MM.1S (cell line): Measurements from ENCODE around the gene TET1.

Experiments used
- DNase-seq: peaks from one replicate; pipeline ENCODE4 v3.0.0-alpha.2; 2015
- H2AFZ ChIP-seq: fragments of 300-600 bp; sonication (generic); 2 replicates; pipeline ENCODE4 v1.6.0; 2016; ENCODE audit warnings: antibody characterized with exemption, low read length
- H3F3A ChIP-seq: fragments of 300-600 bp; sonication (generic); 2 replicates; pipeline ENCODE4 v1.6.1; 2016; ENCODE audit warnings: mild to moderate bottlenecking, antibody characterized with exemption, low read length, moderate library complexity, mixed read lengths; ENCODE audit not compliant: insufficient read depth
- H3K27ac ChIP-seq: fragments of 300-600 bp; sonication (generic); 2 replicates; pipeline ENCODE4 v1.5.1; 2016; ENCODE audit warnings: mild to moderate bottlenecking, low read length
- H3K27me3 ChIP-seq: fragments of 300-600 bp; sonication (generic); replicated peaks from 2 replicates; pipeline ENCODE4 v1.6.0; 2016; ENCODE audit warnings: low read length; ENCODE audit not compliant: insufficient read depth
- H3K36me3 ChIP-seq: fragments of 300-600 bp; sonication (generic); replicated peaks from 2 replicates; pipeline ENCODE4 v1.6.1; 2016; ENCODE audit warnings: mild to moderate bottlenecking, low read length, mixed read lengths; ENCODE audit not compliant: insufficient read depth
- H3K4me1 ChIP-seq: fragments of 300-600 bp; sonication (generic); 2 replicates; pipeline ENCODE4 v1.6.1; 2016; ENCODE audit warnings: low read length, mixed read lengths
- H3K4me2 ChIP-seq: fragments of 300-600 bp; sonication (generic); 2 replicates; pipeline ENCODE4 v1.6.0; 2016; ENCODE audit warnings: low read depth, low read length
- H3K4me3 ChIP-seq: fragments of 300-600 bp; sonication (generic); 2 replicates; pipeline ENCODE4 v1.5.1; 2016; ENCODE audit warnings: low read length, mixed read lengths
- H3K79me2 ChIP-seq: fragments of 300-600 bp; sonication (generic); 2 replicates; pipeline ENCODE4 v1.6.1; 2016; ENCODE audit warnings: mixed run types, low read length, mixed read lengths
- H3K9ac ChIP-seq: fragments of 300-600 bp; sonication (generic); 2 replicates; pipeline ENCODE4 v1.6.1; 2016; ENCODE audit warnings: low read length, mixed read lengths
- H3K9me2 ChIP-seq: fragments of 300-600 bp; sonication (generic); replicated peaks from 2 replicates; pipeline ENCODE4 v1.6.1; 2016; ENCODE audit warnings: mild to moderate bottlenecking, low read length, mixed read lengths; ENCODE audit not compliant: insufficient read depth
- H3K9me3 ChIP-seq: fragments of 300-600 bp; sonication (generic); replicated peaks from 2 replicates; pipeline ENCODE4 v1.6.1; 2016; ENCODE audit warnings: mild to moderate bottlenecking, low read length, mixed read lengths; ENCODE audit not compliant: insufficient read depth
- H4K20me1 ChIP-seq: fragments of 300-600 bp; sonication (generic); 2 replicates; pipeline ENCODE4 v1.6.1; 2016; ENCODE audit warnings: mild to moderate bottlenecking, low read length, moderate library complexity, mixed read lengths; ENCODE audit not compliant: insufficient read depth
- EZH2 ChIP-seq: fragments of 300-600 bp; sonication (generic); optimal IDR thresholded peaks from 2 replicates; pipeline ENCODE3; 2017; ENCODE audit warnings: low read depth, mild to moderate bottlenecking, antibody characterized with exemption, low read length, mixed read lengths
- EZH2phosphoT487 ChIP-seq: fragments of 300-600 bp; sonication (generic); IDR thresholded peaks from 2 replicates; pipeline ENCODE4 v1.6.1; 2018; ENCODE audit warnings: antibody characterized with exemption, low read length
- TF ChIP-seq, protein P1 (sequence below): fragments of 300-600 bp; sonication (generic); IDR thresholded peaks from 2 replicates; pipeline ENCODE4 v1.5.1; 2016; ENCODE audit warnings: antibody characterized with exemption, low read length, mixed read lengths

The TET1 gene

DNA sequence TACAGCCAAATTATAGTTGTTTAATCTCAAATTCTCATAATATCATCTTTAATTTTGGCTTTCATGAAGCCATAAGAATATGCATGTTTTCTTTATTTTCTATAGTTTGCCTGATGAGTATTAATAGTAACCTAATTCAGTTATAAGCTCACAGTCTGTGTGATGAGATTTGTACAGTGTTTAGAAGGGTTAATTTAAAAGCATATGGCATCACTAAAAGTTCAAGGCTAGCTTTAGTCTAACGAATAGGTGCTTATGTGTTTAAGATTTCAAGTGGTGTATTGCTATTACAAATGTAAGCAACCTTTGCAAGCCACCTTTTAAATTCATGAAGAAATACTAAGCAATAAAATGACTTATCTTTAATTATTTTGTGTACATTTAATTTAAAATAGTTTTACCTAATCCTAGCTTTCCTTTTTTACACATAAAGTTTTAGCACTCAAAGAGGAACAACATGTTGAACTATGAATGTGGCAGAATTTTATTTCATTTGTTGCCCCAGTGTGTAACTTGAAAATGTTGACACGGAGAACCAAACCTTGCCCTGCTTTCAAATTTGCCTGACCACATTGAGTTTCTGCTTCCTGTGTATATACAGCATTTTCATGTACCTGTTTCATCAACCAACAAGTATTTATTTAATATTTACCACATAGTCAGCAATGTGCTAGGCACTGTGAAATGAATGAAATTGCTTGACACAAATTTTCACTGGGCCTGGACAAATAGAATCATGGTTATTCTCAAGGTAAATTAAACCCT is 41.5 kb downstream of the TET1 start:
- Histone ChIP-seq H2AFZ (no peak overlapping the region), H4K20me1 (no peaks in the 10 kb centered on the region), H3K27me3 (no peaks in the 10 kb centered on the region), H3K4me1 (peaks cover 23% of the 10 kb centered on the region), H3K9ac (peak overlapping the region; percentile 58; the same call in 1 of the 2 replicates), H3K79me2 (peaks cover 58% of the 10 kb centered on the region), H3K27ac (peak overlapping the region; percentile 73; the same call in 1 of the 2 replicates), H3F3A (peaks cover 23% of the 10 kb centered on the region), H3K9me2 (no peaks in the 10 kb centered on the region), H3K36me3 (no peaks in the 10 kb centered on the region), H3K4me2 (peak overlapping the region; percentile 79), H3K4me3 (peak overlapping the region; percentile 53), H3K9me3 (no peaks in the 10 kb centered on the region)
- TF ChIP-seq EZH2: no peak
- DNase-seq: peak; percentile 67

DNA sequence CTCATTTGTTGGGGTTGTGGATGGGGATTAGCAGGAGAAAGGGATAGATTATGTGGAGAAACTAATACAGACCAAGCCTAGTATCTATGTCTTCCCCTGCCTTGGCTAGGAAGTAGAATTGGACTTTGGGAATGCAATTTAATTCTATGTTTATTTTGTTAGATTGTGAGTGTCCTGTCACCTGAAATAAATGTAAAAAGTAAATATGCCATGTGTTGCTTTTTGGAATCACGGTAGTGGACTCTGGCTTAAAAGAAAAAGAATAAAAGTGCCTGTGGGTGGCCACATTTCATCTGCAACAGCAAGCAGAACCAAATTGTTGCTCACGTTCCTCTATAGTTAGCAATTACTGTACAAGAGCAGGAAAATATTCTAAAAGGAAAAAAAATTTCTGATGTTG is 42.3 kb downstream of the TET1 start:
- peak overlapping the region; percentile 79 for H3K4me2 ChIP-seq
- no peak overlapping the region for H2AFZ ChIP-seq
- H3K36me3 ChIP-seq: no peaks in the 10 kb centered on the region
- peak overlapping the region; percentile 53 for H3K4me3 ChIP-seq
- no peaks in the 10 kb centered on the region for H3K9me3 ChIP-seq
- H3K9me2 ChIP-seq: no peaks in the 10 kb centered on the region
- H3K9ac ChIP-seq: no peak overlapping the region
- TF ChIP-seq EZH2phosphoT487 (no peak), EZH2 (no peak)
- TF ChIP-seq, protein P1, sequence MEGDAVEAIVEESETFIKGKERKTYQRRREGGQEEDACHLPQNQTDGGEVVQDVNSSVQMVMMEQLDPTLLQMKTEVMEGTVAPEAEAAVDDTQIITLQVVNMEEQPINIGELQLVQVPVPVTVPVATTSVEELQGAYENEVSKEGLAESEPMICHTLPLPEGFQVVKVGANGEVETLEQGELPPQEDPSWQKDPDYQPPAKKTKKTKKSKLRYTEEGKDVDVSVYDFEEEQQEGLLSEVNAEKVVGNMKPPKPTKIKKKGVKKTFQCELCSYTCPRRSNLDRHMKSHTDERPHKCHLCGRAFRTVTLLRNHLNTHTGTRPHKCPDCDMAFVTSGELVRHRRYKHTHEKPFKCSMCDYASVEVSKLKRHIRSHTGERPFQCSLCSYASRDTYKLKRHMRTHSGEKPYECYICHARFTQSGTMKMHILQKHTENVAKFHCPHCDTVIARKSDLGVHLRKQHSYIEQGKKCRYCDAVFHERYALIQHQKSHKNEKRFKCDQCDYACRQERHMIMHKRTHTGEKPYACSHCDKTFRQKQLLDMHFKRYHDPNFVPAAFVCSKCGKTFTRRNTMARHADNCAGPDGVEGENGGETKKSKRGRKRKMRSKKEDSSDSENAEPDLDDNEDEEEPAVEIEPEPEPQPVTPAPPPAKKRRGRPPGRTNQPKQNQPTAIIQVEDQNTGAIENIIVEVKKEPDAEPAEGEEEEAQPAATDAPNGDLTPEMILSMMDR: no peak
- no peak for DNase-seq
- peak overlapping the region; percentile 73; the same call in 1 of the 2 replicates for H3K27ac ChIP-seq
- H3K27me3 ChIP-seq: no peaks in the 10 kb centered on the region
- peaks cover 23% of the 10 kb centered on the region for H3K4me1 ChIP-seq
- H3F3A ChIP-seq: peaks cover 23% of the 10 kb centered on the region
- no peaks in the 10 kb centered on the region for H4K20me1 ChIP-seq
- H3K79me2 ChIP-seq: peaks cover 62% of the 10 kb centered on the region

DNA sequence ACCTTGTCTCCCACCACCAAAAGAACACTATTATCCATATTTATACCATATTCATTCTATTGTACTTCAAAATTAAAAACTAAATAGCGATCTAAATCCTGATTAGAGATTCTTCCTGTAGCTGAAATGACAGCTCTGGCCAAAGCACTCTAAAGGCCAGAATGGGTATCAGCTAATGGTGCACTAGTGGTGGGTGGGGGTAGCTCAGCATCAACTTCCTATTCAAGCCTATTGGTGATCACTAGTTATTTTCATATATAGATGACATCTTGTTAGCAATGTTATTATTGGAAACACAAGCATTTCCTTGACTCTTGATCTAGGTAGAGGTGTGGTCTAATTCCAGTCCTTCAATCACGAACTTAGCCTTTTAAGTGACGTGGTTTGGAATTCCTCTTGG is 43.6 kb downstream of the TET1 start:
- Histone ChIP-seq H3K4me2 (no peak overlapping the region), H3F3A (peaks cover 23% of the 10 kb centered on the region), H3K79me2 (peaks cover 62% of the 10 kb centered on the region), H3K4me3 (no peak overlapping the region), H3K36me3 (no peaks in the 10 kb centered on the region), H3K9ac (no peak overlapping the region), H3K9me3 (no peaks in the 10 kb centered on the region), H3K27me3 (no peaks in the 10 kb centered on the region), H3K4me1 (peaks cover 23% of the 10 kb centered on the region), H3K9me2 (no peaks in the 10 kb centered on the region), H4K20me1 (no peaks in the 10 kb centered on the region), H3K27ac (no peak overlapping the region), H2AFZ (no peak overlapping the region)
- TF ChIP-seq, protein P1: no peak
- TF ChIP-seq EZH2: no peak
- no peak for TF ChIP-seq EZH2phosphoT487
- no peak for DNase-seq

DNA sequence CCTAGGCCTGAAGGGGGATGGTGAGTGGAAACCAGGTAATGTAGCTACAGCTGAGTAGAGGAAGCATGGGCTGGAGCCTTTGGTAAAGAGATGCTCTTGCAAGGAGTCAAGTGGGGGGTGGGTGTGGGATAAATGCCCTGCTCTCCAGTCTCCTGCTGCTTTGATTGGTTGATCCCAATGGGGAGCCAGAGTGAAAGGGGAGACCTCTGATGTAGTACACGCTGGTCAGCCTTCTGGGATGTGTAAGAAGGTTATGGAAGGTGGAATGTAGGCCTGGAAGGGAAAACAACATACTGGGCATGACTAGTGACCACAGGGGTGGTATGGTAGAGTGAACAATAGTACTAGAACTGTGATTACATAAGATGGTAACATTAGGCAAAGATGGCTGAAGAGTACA is 44.3 kb downstream of the TET1 start:
- Histone ChIP-seq H4K20me1 (no peaks in the 10 kb centered on the region), H3K27me3 (no peaks in the 10 kb centered on the region), H3K4me1 (peaks cover 22% of the 10 kb centered on the region), H2AFZ (no peak overlapping the region), H3K4me2 (no peak overlapping the region), H3K9me3 (no peaks in the 10 kb centered on the region), H3F3A (peaks cover 23% of the 10 kb centered on the region), H3K36me3 (no peaks in the 10 kb centered on the region), H3K4me3 (no peak overlapping the region), H3K27ac (no peak overlapping the region), H3K9ac (no peak overlapping the region), H3K9me2 (no peaks in the 10 kb centered on the region), H3K79me2 (peaks cover 61% of the 10 kb centered on the region)
- no peak for DNase-seq
- TF ChIP-seq EZH2: no peak
- TF ChIP-seq, protein P1: no peak
